H9 (cell line): ENCODE data around the gene CEP63. TPM values are rescaled to one million over a fixed set of nuclear protein-coding genes. Genes with fewer than 3 reads are reported as not detected.

Experiments
- DNase-seq: peaks from one replicate; pipeline ENCODE4 v3.0.0-alpha.2; 2017
- H2AFZ ChIP-seq: one replicate; pipeline ENCODE4 v1.6.1; 2013; ENCODE audit warnings: mild to moderate bottlenecking, low read length, control low read depth, moderate library complexity
- H2AK5ac ChIP-seq: 2 replicates; pipeline ENCODE4 v1.6.1; 2013; ENCODE audit warnings: low read length, control low read depth, mixed read lengths; ENCODE audit not compliant: insufficient read length
- H2BK120ac ChIP-seq: one replicate; pipeline ENCODE4 v1.6.1; 2013; ENCODE audit warnings: low read depth, mild to moderate bottlenecking, low read length, control low read depth, inconsistent platforms; ENCODE audit not compliant: poor library complexity, severe bottlenecking
- H2BK12ac ChIP-seq: 2 replicates; pipeline ENCODE4 v1.6.1; 2013; ENCODE audit warnings: low read length, control low read depth, mixed read lengths, low read depth; ENCODE audit not compliant: insufficient read length
- H2BK15ac ChIP-seq: 2 replicates; pipeline ENCODE4 v1.6.1; 2013; ENCODE audit warnings: low read depth, low read length, control low read depth
- H2BK20ac ChIP-seq: one replicate; pipeline ENCODE4 v1.6.1; 2013; ENCODE audit warnings: low read depth, mild to moderate bottlenecking, low read length, control low read depth, inconsistent platforms; ENCODE audit not compliant: poor library complexity, severe bottlenecking
- H2BK5ac ChIP-seq: 2 replicates; pipeline ENCODE4 v1.6.1; 2013; ENCODE audit warnings: low read length, control low read depth, mixed read lengths; ENCODE audit not compliant: insufficient read length
- H3K14ac ChIP-seq: 2 replicates; pipeline ENCODE4 v1.6.1; 2013; ENCODE audit warnings: low read length, control low read depth; ENCODE audit not compliant: insufficient read depth
- H3K18ac ChIP-seq: 2 replicates; pipeline ENCODE4 v1.6.1; 2013; ENCODE audit warnings: low read depth, mild to moderate bottlenecking, mixed read lengths, low read length, control low read depth; ENCODE audit not compliant: insufficient read length
- H3K23ac ChIP-seq: 2 replicates; pipeline ENCODE4 v1.6.1; 2013; ENCODE audit warnings: low read length, control low read depth, mixed read lengths, low read depth; ENCODE audit not compliant: insufficient read length
- H3K23me2 ChIP-seq: 2 replicates; pipeline ENCODE4 v1.6.1; 2013; ENCODE audit warnings: low read depth, mild to moderate bottlenecking, mixed read lengths, low read length, control low read depth; ENCODE audit not compliant: insufficient read length, poor library complexity, severe bottlenecking
- H3K27ac ChIP-seq: 2 replicates; pipeline ENCODE4 v1.5.1; 2013; ENCODE audit warnings: low read length, control low read depth, mixed read lengths, low read depth; ENCODE audit not compliant: insufficient read length
- H3K27me3 ChIP-seq: 2 replicates; pipeline ENCODE4 v1.6.1; 2013; ENCODE audit warnings: low read length, control low read depth, inconsistent platforms; ENCODE audit not compliant: insufficient read depth
- H3K4ac ChIP-seq: 2 replicates; pipeline ENCODE4 v1.6.1; 2013; ENCODE audit warnings: low read depth, mild to moderate bottlenecking, control low read depth, inconsistent platforms, low read length, moderate library complexity
- H3K4me1 ChIP-seq: 2 replicates; pipeline ENCODE4 v1.6.1; 2013; ENCODE audit warnings: low read length, control low read depth, inconsistent platforms; ENCODE audit not compliant: insufficient read depth
- H3K4me2 ChIP-seq: 2 replicates; pipeline ENCODE4 v1.6.1; 2013; ENCODE audit warnings: low read length, control low read depth, mixed read lengths; ENCODE audit not compliant: insufficient read length, insufficient read depth
- H3K56ac ChIP-seq: 2 replicates; pipeline ENCODE4 v1.6.1; 2013; ENCODE audit warnings: low read depth, mild to moderate bottlenecking, mixed read lengths, low read length, control low read depth; ENCODE audit not compliant: insufficient read length
- H3K79me1 ChIP-seq: 2 replicates; pipeline ENCODE4 v1.6.1; 2013; ENCODE audit warnings: low read depth, mild to moderate bottlenecking, moderate library complexity, low read length, control low read depth, inconsistent platforms; ENCODE audit not compliant: insufficient read depth, poor library complexity, severe bottlenecking
- H3K79me2 ChIP-seq: 2 replicates; pipeline ENCODE4 v1.6.1; 2013; ENCODE audit warnings: low read length, control low read depth, inconsistent platforms; ENCODE audit not compliant: insufficient read depth
- H3K9ac ChIP-seq: 2 replicates; pipeline ENCODE4 v1.6.1; 2013; ENCODE audit warnings: low read length, control low read depth, mixed read lengths; ENCODE audit not compliant: insufficient read length; ENCODE audit errors: extremely low read depth
- H3K9me3 ChIP-seq: one replicate; pipeline ENCODE4 v1.6.1; 2013; ENCODE audit warnings: low read depth, low read length, inconsistent platforms; ENCODE audit not compliant: control insufficient read depth
- H3T11ph ChIP-seq: one replicate; pipeline ENCODE4 v1.6.1; 2013; ENCODE audit warnings: mild to moderate bottlenecking, low read length, control low read depth, inconsistent platforms
- H4K20me1 ChIP-seq: one replicate; pipeline ENCODE4 v1.6.1; 2013; ENCODE audit not compliant: control insufficient read depth, insufficient read length, insufficient read depth
- H4K5ac ChIP-seq: 2 replicates; pipeline ENCODE4 v1.6.1; 2013; ENCODE audit warnings: low read depth, mild to moderate bottlenecking, mixed read lengths, low read length, control low read depth; ENCODE audit not compliant: insufficient read length
- H4K8ac ChIP-seq: replicated peaks from 2 replicates; pipeline ENCODE4 v1.6.1; 2013; ENCODE audit warnings: low read length, control low read depth, mixed read lengths, low read depth; ENCODE audit not compliant: insufficient read length
- H4K91ac ChIP-seq: 2 replicates; pipeline ENCODE4 v1.6.1; 2013; ENCODE audit warnings: low read depth, mild to moderate bottlenecking, moderate library complexity, mixed read lengths, low read length, control low read depth; ENCODE audit not compliant: insufficient read length
- H3K27ac Mint-ChIP-seq, 3 experiments: 2 replicates in 2 of 3; 3 replicates in 1 of 3; pipeline ENCODE4 v1.8.0; 2020 to 2021; ENCODE audit warnings: mixed read lengths in 3 of 3, mild to moderate bottlenecking in 1 of 3, moderate library complexity in 1 of 3
- H3K27me3 Mint-ChIP-seq: 2 replicates; pipeline ENCODE4 v1.8.0; 2021; ENCODE audit warnings: low read depth, mild to moderate bottlenecking, moderate library complexity, mixed read lengths
- H3K36me3 Mint-ChIP-seq, 3 experiments: 2 replicates in 2 of 3; 3 replicates in 1 of 3; pipeline ENCODE4 v1.8.0; 2020 to 2021; ENCODE audit warnings: low read depth in 3 of 3, mixed read lengths in 3 of 3; ENCODE audit not compliant: insufficient read depth in 1 of 3
- H3K4me1 Mint-ChIP-seq, 2 experiments: 2 replicates each; pipeline ENCODE4 v1.8.0; 2020; ENCODE audit warnings: mixed read lengths in 2 of 2
- H3K4me3 Mint-ChIP-seq, 2 experiments: 2 replicates in 1 of 2; 3 replicates in 1 of 2; pipeline ENCODE4 v1.8.0; 2020 to 2021; ENCODE audit warnings: mild to moderate bottlenecking in 2 of 2, mixed read lengths in 2 of 2, moderate library complexity in 1 of 2
- H3K9me3 Mint-ChIP-seq, 2 experiments: 2 replicates in 1 of 2; 3 replicates in 1 of 2; pipeline ENCODE4 v1.8.0; 2020; ENCODE audit warnings: mild to moderate bottlenecking in 2 of 2, mixed read lengths in 2 of 2, moderate library complexity in 1 of 2
- CTCF ChIP-seq: fragments of 200-600 bp; sonication (generic); conservative IDR thresholded peaks from 3 replicates; pipeline ENCODE4 v1.8.0; 2021; ENCODE audit warnings: antibody characterized with exemption, mild to moderate bottlenecking
- WGBS: extraction: QIAGEN DNeasy Blood & Tissue Kit; methylation state at CpG from one replicate; pipeline ENCODE4 v1.1.7; 2013; ENCODE audit warnings: missing lambda C conversion rate, low lambda C conversion rate, mixed read lengths; ENCODE audit not compliant: insufficient read length; ENCODE audit errors: extremely low coverage; 5-methylcytosine and 5-hydroxymethylcytosine counted together
- total RNA-seq: library from RNA; stranded (reverse); gene quantifications from 2 replicates; pipeline ENCODE4 v1.2.1, GENCODE V29; 2021

Gene CEP63
- total RNA-seq, 1 experiment from 2014 or later = 16.2 TPM

GRCh38 chr3:134579141-134579665 lies 93.3 kb downstream of the CEP63 start:
- peaks cover 0 to 4% of the 10 kb centered on the region in 2 experiments; a peak in 2 of 4 replicates for H3K4me1 Mint-ChIP-seq
- no peak overlapping the region for H2BK12ac ChIP-seq
- peaks cover 0 to 8% (median 3%) of the 10 kb centered on the region in 3 experiments; a peak in 2 of 7 replicates for H3K36me3 Mint-ChIP-seq
- H3K9me3 Mint-ChIP-seq = peaks cover 3 to 20% of the 10 kb centered on the region in 2 experiments; a peak in 4 of 5 replicates
- no peaks in the 10 kb centered on the region for H3K4me1 ChIP-seq
- no peak overlapping the region for H3K4me3 Mint-ChIP-seq
- no peak overlapping the region for H3K18ac ChIP-seq
- H4K20me1 ChIP-seq = no peaks in the 10 kb centered on the region
- H2BK120ac ChIP-seq = no peak overlapping the region
- H3K14ac ChIP-seq = no peak overlapping the region
- H3T11ph ChIP-seq = no peak overlapping the region
- no peak overlapping the region for H2BK20ac ChIP-seq
- no peaks in the 10 kb centered on the region for H3K27me3 ChIP-seq
- TF ChIP-seq CTCF = no peak
- no peaks in the 10 kb centered on the region for H3K79me1 ChIP-seq
- H4K91ac ChIP-seq = no peak overlapping the region
- peaks cover 13% of the 10 kb centered on the region for H3K27me3 Mint-ChIP-seq
- no peak overlapping the region for H2AFZ ChIP-seq
- no peaks in the 10 kb centered on the region for H3K23me2 ChIP-seq
- H3K9me3 ChIP-seq = no peaks in the 10 kb centered on the region
- H3K79me2 ChIP-seq = no peaks in the 10 kb centered on the region
- H3K9ac ChIP-seq = no peak overlapping the region
- H3K23ac ChIP-seq = no peak overlapping the region
- no peak overlapping the region for H4K5ac ChIP-seq
- H3K4me2 ChIP-seq = no peak overlapping the region
- H2BK5ac ChIP-seq = no peak overlapping the region
- no peak overlapping the region for H3K27ac Mint-ChIP-seq
- H3K56ac ChIP-seq = no peak overlapping the region
- H2BK15ac ChIP-seq = no peak overlapping the region
- no peak overlapping the region for H3K27ac ChIP-seq
- H3K4ac ChIP-seq = no peak overlapping the region
- DNase-seq = no peak
- no CpG with 5 or more reads among the region's 3 CpGs for WGBS
- no peak overlapping the region for H4K8ac ChIP-seq
- H2AK5ac ChIP-seq = no peak overlapping the region
